Keratinocyte (primary cell): ENCODE measurements around the gene LMTK2. TPM values are rescaled to one million over a fixed set of nuclear protein-coding genes. Genes with fewer than 3 reads are reported as not detected.

Experiments
- DNase-seq: peaks from one replicate; pipeline ENCODE4 v3.0.0-alpha.2; 2011; ENCODE audit warnings: low read depth, missing footprints, low spot score
- FAIRE-seq: peaks from 2 replicates; lab custom pipeline; 2011; peaks lifted over from hg19 to GRCh38; lab: Jason Lieb, UNC
- H2AFZ ChIP-seq: 2 replicates; pipeline ENCODE4 v1.6.0; 2012; ENCODE audit warnings: low read length, control low read depth, inconsistent platforms; ENCODE audit not compliant: control insufficient read depth
- H3K27ac ChIP-seq: 2 replicates; pipeline ENCODE4 v1.5.1; 2011; ENCODE audit warnings: low read length; ENCODE audit not compliant: control insufficient read depth, insufficient read depth
- H3K27me3 ChIP-seq: 3 replicates; pipeline ENCODE4 v1.6.0; 2011; ENCODE audit warnings: low read length; ENCODE audit not compliant: control insufficient read depth, insufficient read depth; ENCODE audit errors: extremely low read depth
- H3K36me3 ChIP-seq, 2 experiments: 2 replicates in 1 of 2; 3 replicates in 1 of 2; pipeline ENCODE4 v1.5.1; 2011; ENCODE audit warnings: low read length in 2 of 2, mild to moderate bottlenecking in 1 of 2; ENCODE audit not compliant: control insufficient read depth in 2 of 2, insufficient read depth in 2 of 2; ENCODE audit errors: extremely low read depth in 1 of 2
- H3K4me1 ChIP-seq: 3 replicates; pipeline ENCODE4 v1.5.1; 2011; ENCODE audit warnings: low read length; ENCODE audit not compliant: control insufficient read depth, insufficient read depth; ENCODE audit errors: extremely low read depth
- H3K4me2 ChIP-seq: 3 replicates; pipeline ENCODE4 v1.6.0; 2011; ENCODE audit warnings: low read depth, low read length; ENCODE audit not compliant: control insufficient read depth, insufficient read depth; ENCODE audit errors: extremely low read depth
- H3K4me3 ChIP-seq, 3 experiments: fragments of 200-600 bp in 1 of 3; sonication (generic) in 1 of 3; 2 replicates in 2 of 3; 3 replicates in 1 of 3; pipeline ENCODE4 v1.5.1; 2011 to 2016; ENCODE audit warnings: low read length in 3 of 3, mild to moderate bottlenecking in 3 of 3, control low read depth in 2 of 3, inconsistent platforms in 1 of 3, low read depth in 1 of 3, mixed read lengths in 1 of 3, mixed run types in 1 of 3, moderate library complexity in 1 of 3; ENCODE audit not compliant: control insufficient read depth in 2 of 3, insufficient read depth in 2 of 3; ENCODE audit errors: extremely low read depth in 1 of 3
- H3K79me2 ChIP-seq: 2 replicates; pipeline ENCODE4 v1.6.0; 2012; ENCODE audit warnings: low read length; ENCODE audit not compliant: control insufficient read depth, insufficient read depth
- H3K9ac ChIP-seq: 3 replicates; pipeline ENCODE4 v1.6.0; 2011; ENCODE audit warnings: low read length; ENCODE audit not compliant: control insufficient read depth, insufficient read depth; ENCODE audit errors: extremely low read depth
- H3K9me1 ChIP-seq: 3 replicates; pipeline ENCODE4 v1.6.0; 2011; ENCODE audit warnings: low read length; ENCODE audit not compliant: control insufficient read depth, insufficient read depth; ENCODE audit errors: extremely low read depth
- H3K9me3 ChIP-seq: 2 replicates; pipeline ENCODE4 v1.5.1; 2012; ENCODE audit warnings: low read depth, low read length; ENCODE audit not compliant: control insufficient read depth
- H4K20me1 ChIP-seq: 3 replicates; pipeline ENCODE4 v1.6.0; 2011; ENCODE audit warnings: low read length; ENCODE audit not compliant: control insufficient read depth, insufficient read depth; ENCODE audit errors: extremely low read depth
- CTCF ChIP-seq, 3 experiments: IDR thresholded peaks in 1 of 3; conservative IDR thresholded peaks in 1 of 3; optimal IDR thresholded peaks in 1 of 3; 2 replicates in 2 of 3; 3 replicates in 1 of 3; pipeline versions ENCODE3 to v1.5.1; 2011; ENCODE audit warnings: low read length in 3 of 3, mild to moderate bottlenecking in 3 of 3, moderate library complexity in 2 of 3, control low read depth in 1 of 3, inconsistent platforms in 1 of 3; ENCODE audit not compliant: insufficient read depth in 2 of 3; ENCODE audit errors: extremely low read depth in 1 of 3
- EZH2 ChIP-seq: IDR thresholded peaks from one replicate; pipeline ENCODE4 v1.6.1; 2012; ENCODE audit warnings: inconsistent platforms, mild to moderate bottlenecking, low read length, moderate library complexity
- dilution Hi-C: fragments of 300-500 bp; cut with MboI; formaldehyde crosslinking; loops from one replicate; pipeline ENCODE4 v1.7.0; 2020; ENCODE audit warnings: low sequenced_read_pairs; ENCODE audit not compliant: extremely low pct_ligation_motif_present
- polyA plus RNA-seq, 5 experiments: library from polyadenylated mRNA; depleted of rRNA in 3 of 5; stranded (reverse) in 3 of 5; stranded (forward) in 1 of 5; unstranded in 1 of 5; fragments of >200 nt; gene quantifications; 1 replicate in 1 of 5; 2 replicates in 3 of 5; 3 replicates in 1 of 5; pipeline versions ENCODE4 v1.2.1 to v1.2.3, GENCODE V29; 2011 to 2012; ENCODE audit warnings: missing spikeins in 2 of 5, low read depth in 1 of 5, low replicate concordance in 1 of 5

The LMTK2 gene
- polyA plus RNA-seq, 1 donor (not counting 4 experiments of a cell fraction or from before 2014, with no cell fraction given) = 6.6 TPM

DNA sequence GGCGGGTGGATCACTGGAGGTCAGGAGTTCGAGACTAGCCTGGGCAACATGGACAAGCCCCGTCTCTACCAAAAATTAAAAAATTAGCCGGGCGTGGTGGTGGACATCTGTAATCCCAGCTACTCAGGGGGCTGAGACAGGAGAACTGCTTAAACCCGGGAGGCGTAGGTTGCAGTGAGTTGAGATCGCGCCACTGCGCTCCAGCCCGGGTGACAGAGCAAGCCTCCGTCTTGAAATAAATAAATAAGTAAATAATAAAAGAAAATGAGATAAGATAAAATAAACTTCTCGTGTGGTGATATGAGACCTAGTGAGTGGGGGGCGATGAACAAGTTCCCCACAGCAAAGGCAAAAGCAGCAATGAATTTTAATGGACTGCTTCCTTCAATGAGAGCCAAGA is 33.6 kb upstream of the LMTK2 start:
- H2AFZ ChIP-seq = no peak overlapping the region
- dilution Hi-C loops = no loop called here
- DNase-seq (no peak), FAIRE-seq (no peak)
- no peaks in the 10 kb centered on the region for H3K79me2 ChIP-seq
- H3K4me1 ChIP-seq = no peaks in the 10 kb centered on the region
- H3K9ac ChIP-seq = no peak overlapping the region
- no peaks in the 10 kb centered on the region for H3K27me3 ChIP-seq
- H3K9me1 ChIP-seq = no peaks in the 10 kb centered on the region
- TF ChIP-seq EZH2 (no peak), CTCF (optimal IDR thresholded peaks at IDR 0.05 in 1 of 3, IDR thresholded peaks at IDR 0.05 in 1 of 3, conservative IDR thresholded peaks at IDR 0.05 in 1 of 3; ENCODE audit: extremely low read depth in 1 of 3, insufficient read depth in 2 of 3, low read length in 3 of 3) (no peak)
- H4K20me1 ChIP-seq = no peaks in the 10 kb centered on the region
- no peaks in the 10 kb centered on the region for H3K9me3 ChIP-seq
- H3K4me2 ChIP-seq = no peak overlapping the region
- H3K4me3 ChIP-seq = no peak overlapping the region
- no peak overlapping the region for H3K27ac ChIP-seq
- H3K36me3 ChIP-seq = no peaks in the 10 kb centered on the region

- Histone ChIP-seq H3K4me3 (no peak overlapping the region), H3K4me1 (no peaks in the 10 kb centered on the region), H3K9me1 (no peaks in the 10 kb centered on the region), H3K79me2 (no peaks in the 10 kb centered on the region), H3K27me3 (no peaks in the 10 kb centered on the region), H3K9me3 (no peaks in the 10 kb centered on the region), H3K9ac (no peak overlapping the region), H2AFZ (no peak overlapping the region), H3K36me3 (no peaks in the 10 kb centered on the region), H3K4me2 (no peak overlapping the region), H4K20me1 (no peaks in the 10 kb centered on the region), H3K27ac (no peak overlapping the region)
- TF ChIP-seq EZH2 = no peak
- TF ChIP-seq CTCF (optimal IDR thresholded peaks at IDR 0.05 in 1 of 3, IDR thresholded peaks at IDR 0.05 in 1 of 3, conservative IDR thresholded peaks at IDR 0.05 in 1 of 3; ENCODE audit: extremely low read depth in 1 of 3, insufficient read depth in 2 of 3, low read length in 3 of 3) = no peak
- dilution Hi-C loops = no loop called here
- DNase-seq = no peak
- no peak for FAIRE-seq
These were observed 30.9 kb upstream of the LMTK2 start for GRCh38 chr7:98075801-98076200.
